AG09319 (cell line): ENCODE data around the gene DOLK.

Experiments
- DNase-seq: peaks from one replicate; pipeline ENCODE4 v3.0.0-alpha.2; 2010; ENCODE audit warnings: low read depth; ENCODE audit errors: extremely low read depth
- TF ChIP-seq, protein P1 (sequence below): IDR thresholded peaks from 2 replicates; pipeline ENCODE4 v1.5.1; 2011; ENCODE audit warnings: low read depth, mild to moderate bottlenecking, inconsistent platforms, low read length, moderate library complexity

Gene DOLK

DNA sequence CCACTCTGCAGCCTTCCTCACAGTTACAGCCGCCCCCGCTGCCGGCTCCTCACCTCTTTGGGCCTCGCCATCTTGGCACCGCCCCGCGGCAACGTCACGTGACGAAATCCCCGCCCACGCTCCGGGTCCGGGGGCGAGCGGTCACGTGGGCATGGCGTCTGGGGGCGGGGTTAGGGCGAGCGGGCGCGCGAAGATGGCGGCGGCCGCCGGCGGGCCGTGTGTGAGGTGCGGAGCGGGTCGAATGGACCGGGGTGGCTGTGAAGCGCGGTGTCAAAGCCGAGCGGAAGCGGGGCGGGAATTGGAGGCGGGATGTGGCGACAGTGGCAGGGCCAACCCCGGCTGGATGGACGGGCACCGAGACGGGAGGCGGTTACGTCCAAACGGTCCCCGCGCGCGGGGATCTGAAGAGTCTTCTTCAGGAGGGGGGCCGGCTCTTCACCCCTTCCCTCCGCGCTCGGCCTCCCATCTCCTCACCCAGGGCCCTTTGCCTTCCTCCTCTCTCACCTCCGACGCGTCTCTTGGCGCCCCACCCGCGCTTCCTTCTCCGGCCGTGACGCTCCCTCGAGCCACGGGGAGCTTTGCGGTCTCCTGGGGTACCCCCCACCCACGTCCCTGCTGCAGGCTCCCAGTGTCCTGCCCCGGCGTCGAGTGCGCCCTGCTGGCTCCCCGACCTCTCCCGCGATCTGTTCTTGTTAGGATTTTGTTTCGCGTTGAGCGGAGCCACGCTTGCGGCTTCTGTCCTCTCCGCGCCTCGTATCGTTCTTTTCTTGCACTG is at the start of gene DOLK, which contains the start of gene NUP188:
Gene DOLK, minus strand, starts transcription at position 77 of the 775 bp plus-strand sequence. CDS start 300 bp downstream, outside the sequence.
Gene NUP188, plus strand, starts transcription at position 173 of the 775 bp plus-strand sequence. Its CDS starts 21 bp downstream, at position 194.
- peak; percentile 70 for DNase-seq
- TF ChIP-seq, protein P1, sequence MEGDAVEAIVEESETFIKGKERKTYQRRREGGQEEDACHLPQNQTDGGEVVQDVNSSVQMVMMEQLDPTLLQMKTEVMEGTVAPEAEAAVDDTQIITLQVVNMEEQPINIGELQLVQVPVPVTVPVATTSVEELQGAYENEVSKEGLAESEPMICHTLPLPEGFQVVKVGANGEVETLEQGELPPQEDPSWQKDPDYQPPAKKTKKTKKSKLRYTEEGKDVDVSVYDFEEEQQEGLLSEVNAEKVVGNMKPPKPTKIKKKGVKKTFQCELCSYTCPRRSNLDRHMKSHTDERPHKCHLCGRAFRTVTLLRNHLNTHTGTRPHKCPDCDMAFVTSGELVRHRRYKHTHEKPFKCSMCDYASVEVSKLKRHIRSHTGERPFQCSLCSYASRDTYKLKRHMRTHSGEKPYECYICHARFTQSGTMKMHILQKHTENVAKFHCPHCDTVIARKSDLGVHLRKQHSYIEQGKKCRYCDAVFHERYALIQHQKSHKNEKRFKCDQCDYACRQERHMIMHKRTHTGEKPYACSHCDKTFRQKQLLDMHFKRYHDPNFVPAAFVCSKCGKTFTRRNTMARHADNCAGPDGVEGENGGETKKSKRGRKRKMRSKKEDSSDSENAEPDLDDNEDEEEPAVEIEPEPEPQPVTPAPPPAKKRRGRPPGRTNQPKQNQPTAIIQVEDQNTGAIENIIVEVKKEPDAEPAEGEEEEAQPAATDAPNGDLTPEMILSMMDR, result no peak

DNA sequence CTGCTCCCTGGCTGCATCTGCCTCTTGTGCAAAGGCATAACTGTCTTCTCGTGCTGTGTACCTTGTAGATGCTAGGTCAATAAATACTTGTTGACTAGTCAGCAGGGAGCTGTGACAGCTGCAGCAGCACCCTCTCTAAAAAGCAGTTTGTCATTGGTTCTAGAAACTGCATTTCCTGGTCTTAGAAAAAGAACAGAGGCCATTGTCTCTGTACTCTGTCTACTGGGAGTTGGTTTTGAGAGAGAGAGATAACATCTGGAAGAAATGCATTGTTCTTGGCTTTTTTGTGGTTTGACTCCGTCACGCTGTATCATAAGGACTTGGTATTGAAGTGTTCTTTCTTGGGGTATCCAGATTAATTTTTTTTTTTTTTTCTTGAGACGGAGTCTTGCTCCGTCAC is 48.4 kb upstream of the DOLK start:
- DNase-seq, result no peak
- TF ChIP-seq, protein P1, result no peak

DNA sequence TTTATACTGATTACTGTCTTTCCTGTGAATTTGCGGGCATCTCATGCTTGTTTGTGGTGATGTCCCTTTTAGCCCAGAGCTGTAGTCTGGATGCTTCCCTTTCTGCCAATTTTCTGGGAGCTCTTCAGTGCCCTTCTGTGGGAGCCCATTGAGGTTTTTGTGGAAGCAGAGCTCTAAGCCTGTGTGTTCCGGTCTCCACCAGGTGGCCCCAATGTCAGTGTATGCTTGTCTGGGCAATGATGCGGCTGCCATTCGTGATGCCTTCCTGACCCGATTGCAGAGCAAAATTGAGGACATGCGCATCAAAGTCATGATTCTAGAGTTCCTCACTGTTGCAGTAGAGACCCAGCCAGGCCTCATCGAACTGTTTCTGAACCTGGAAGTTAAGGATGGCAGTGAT is 45.6 kb upstream of the DOLK start:
- TF ChIP-seq, protein P1, result peak; percentile 18
- DNase-seq, result no peak

DNA sequence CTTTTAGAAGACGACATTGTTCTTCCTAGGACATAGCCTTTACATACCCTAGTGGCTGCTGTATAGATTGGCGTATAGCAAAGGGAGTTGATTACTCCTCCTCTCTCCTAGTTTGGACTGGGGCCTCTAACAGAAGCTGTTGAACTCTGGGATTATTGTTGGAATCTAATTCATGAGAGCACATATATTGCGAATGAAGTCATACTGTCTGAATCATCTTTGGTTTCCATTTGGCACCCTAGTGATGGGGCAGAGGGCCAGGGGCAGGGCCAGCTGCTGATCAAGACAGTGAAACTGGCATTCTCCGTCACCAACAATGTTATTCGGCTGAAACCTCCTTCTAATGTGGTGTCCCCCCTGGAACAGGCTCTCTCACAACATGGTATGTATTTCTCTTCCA is 40.4 kb upstream of the DOLK start:
- peak; percentile 40 for DNase-seq
- TF ChIP-seq, protein P1, result no peak

DNA sequence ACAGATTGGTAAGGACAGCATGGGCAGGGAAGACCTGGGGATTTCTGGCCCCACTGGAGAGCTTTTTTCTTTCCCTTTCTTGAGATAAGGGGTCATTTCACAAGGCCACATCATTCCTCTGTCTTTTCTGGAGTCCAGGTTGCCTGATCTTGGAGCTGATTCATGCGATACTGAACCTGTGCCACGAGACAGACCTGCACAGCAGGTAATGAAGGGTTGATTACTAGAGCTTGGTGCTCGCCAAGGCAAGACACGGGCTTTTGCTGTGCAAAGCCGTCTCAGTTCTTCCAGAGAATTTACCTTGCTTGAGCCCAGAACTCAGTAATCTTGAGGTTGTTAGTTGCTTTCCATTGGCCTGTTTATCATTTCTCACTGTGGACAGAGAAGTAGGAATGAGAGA is 39.3 kb upstream of the DOLK start:
- no peak for DNase-seq
- TF ChIP-seq, protein P1, result no peak

DNA sequence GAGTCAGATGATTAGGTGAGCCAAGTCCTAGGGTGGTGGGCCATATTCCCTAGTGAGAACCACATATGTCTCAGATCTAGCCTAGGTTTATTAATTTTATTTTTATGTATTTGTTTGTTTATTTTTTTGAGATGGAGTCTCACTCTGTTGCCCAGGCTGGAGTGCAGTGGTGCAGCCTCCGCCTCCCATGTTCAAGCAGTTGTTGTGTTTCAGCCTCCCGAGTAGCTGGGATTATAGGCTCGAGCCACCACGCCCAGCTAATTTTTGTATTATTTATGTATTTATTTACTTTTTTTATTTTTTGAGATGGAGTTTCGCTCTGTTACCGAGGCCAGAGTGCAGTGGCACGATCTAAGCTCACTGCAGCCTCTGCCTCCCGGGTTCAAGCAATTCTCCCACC is 36.1 kb upstream of the DOLK start:
- TF ChIP-seq, protein P1, result no peak
- DNase-seq, result no peak

DNA sequence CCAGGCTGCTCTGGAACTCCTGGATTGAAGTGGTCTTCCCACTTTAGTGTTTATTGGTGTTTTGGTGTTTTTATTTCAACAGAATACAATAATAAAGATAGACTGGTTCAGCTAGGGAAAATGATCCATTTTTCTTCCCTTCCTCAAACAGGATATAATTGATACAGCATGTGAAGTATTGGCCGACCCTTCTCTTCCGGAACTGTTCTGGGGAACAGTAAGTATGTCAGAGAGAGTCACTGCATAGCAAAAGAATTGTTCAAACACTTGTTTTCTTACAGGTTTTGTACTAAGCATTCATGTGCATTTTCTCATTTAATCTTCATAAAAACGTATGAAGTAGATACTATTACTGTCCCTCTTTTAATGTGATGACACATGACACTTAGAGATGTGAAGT is 31.7 kb upstream of the DOLK start:
- TF ChIP-seq, protein P1, result no peak
- DNase-seq, result no peak
